NCI-H2107 treated with DMSO at 0.1 percent for 48 hours (cell line): ENCODE results near the gene IKZF1.

Source experiments
- DNase-seq: peaks from one replicate; lab custom pipeline; 2025; ENCODE audit not compliant: unreplicated experiment; lab: John Stamatoyannopoulos, UW

IKZF1 gene

DNA sequence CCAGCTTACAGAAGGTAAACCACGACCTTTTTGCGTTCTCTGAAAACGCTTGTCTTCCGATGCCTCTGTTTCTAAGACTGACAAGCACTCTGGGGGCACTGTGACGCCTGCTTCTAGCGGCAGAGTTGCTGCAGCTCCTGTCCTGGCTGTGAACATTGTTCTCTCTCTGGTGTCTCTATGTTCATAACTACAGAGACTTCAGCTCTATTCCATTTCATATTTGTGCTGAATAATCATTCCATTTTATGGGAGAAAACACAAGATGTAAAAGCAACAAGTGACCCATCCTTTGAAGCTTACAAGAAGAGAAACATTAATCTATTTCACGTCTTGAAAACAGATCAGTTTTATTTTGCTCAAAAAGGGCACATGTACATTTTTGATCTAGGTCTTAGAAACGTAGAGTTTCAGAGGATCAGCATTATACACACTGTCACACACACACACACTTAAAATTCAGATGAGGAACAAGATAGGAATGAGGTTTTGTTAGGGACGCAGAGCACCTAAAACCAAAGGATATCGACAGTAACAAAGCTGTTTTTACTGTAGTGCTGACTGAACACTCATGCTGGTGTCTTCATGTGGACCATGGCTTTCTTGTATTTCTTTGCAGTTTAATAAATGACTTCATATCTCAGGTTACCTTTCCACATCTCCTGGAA, 3.0 kb downstream of the IKZF1 start:
- no peak for DNase-seq

DNA sequence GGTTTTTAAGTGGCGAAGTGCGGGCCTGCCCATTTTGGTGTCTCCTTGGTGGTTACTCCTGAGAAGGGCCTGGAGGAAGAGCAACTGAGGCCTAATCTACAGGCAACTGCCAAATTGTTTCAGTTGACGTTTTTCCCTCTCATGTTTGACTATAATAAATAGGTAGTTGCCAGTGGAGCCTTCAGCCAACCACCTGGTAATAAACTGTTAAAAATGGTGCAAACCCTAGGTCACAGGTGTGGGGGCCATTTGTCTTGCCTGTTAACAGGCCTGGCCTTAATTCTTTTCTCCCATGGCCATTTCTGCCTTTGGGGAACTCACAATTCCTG, 3.7 kb downstream of the IKZF1 start:
- DNase-seq: no peak

DNA sequence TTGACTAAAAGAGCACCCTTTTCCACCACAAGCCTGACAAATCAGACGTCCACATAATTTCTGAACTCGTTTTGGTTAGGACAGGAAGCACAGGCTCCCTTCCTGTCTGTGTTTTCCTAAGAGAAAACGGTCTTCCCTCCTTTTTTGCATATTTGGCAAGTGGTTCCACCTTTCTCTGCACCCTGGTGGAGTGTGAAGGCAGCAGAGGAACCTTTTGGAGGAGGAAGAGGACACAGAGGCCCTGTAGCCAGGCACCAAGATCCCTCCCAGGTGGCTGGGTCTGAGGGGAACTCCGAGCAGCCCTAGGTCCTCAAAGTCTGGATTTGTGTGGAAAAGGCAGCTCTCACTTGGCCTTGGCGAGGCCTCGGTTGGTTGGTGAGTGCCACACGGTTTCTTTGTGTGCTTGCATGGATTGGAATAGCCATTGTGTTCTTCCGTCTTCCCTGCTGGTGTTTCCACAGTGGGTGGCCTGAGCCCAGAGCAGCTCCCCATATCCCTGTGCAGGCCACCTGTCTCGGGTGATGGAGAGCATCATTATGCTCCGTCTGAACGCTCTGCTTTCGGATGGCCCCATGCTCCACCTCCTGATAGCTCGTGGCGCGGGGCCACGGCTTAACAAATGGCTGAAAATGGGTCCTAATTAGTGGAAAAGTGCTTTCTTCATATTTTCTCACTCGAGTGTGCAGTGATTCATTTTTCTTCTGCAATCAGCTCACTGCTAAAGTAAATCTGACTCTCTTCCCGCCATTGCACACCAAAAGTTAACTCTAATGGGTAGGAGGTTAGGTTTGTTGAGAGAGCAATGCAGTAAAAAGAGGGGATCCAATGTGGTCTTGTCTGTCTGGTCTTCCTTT, 4.2 kb downstream of the IKZF1 start:
- no peak for DNase-seq

DNA sequence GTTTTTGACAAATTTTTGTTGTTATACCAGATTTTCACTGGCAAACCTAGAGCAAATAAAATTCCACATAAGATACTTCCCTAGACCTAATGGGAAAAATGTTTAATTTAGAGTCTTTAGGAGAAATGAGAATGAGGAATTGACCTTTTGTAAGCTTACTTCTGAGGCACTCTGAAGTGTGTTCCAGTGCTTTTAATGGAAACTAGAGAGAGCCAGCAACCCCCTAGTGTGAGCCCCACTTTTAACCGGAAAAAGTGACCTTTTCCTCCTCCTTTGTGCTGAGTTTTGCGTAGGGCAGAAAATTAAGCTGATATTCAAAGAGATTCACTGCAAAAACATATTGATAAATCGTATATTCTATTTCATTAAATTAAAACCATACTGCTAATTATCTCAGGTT, 5.2 kb downstream of the IKZF1 start:
- DNase-seq: no peak

DNA sequence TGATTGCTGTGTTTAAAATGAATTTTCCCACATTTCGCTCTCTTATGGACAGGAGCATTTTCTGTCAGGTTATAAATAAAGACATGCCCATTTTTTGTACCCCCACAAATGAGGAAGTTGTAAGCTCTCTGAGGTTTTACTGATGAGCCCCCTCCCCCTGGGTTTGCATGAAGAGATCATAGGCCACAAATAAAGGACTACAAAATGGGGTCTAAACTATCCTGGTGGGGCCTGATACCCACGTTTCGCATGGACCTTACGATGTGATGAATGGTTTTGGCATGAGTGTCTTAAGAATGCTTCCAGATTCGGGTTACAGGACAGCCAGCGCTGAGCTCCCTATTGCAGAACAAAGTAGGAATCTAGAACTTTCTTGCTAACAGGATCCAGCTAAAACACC, 5.8 kb downstream of the IKZF1 start:
- no peak for DNase-seq

DNA sequence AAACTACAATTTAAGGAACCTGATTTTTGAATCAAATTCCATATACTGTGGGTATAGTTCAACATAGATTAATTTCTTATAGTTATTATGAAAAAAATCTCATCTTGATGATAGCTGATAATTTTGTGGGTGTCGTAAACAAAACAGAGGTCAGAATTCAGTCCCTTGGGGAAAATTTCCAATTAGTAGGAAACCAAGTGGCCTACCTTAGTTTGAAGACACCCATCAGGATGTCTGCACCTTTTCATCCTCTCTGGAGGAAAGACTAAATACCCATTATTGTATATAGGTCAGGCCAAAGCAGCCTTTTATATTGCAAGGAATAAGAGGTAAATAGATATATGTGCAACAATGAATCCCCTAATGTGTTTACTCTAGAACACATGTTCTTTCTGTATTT, 6.4 kb downstream of the IKZF1 start:
- DNase-seq: no peak

DNA sequence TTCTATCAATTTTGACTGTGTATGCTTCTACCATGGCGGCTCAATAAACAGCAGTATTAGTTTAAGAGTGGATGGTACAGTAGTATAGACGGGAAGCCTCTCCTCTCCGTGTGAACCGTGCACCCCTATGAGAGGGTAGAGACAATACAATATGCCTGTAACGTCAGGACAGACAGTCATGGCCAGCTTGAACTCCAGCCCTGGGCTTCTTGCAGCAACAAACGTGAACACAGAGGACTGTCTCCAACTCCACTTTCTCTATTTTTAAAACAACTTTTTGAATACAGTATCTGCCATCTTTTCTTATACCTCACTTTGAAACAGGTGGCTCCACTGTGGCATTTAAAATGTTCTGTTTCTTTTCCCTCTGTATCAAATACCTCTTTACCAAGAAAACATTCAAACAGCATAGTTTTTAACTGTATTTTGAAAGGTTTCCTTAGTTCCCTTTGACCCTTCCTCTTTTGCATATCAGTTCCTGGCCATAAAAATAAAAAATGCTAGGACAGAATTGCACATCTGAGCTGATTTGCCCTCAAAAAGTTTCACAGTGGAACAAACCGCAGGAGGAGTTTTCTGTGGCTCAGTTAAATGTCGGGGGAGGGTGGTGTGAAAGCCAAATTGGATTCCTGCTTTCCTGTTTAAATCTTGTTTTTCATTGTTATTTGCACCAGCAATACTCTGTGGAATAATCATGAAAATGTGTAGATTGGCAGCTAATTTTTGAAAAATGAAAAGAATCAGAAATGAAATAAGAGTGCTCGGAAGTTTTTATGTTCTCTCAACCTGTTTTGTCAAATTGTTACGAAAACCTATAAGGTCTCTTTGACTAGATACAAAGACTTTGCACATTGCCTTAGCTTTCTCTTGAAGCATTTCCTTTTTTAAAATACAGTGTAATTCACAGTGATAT, 8.0 kb downstream of the IKZF1 start:
- DNase-seq: no peak

DNA sequence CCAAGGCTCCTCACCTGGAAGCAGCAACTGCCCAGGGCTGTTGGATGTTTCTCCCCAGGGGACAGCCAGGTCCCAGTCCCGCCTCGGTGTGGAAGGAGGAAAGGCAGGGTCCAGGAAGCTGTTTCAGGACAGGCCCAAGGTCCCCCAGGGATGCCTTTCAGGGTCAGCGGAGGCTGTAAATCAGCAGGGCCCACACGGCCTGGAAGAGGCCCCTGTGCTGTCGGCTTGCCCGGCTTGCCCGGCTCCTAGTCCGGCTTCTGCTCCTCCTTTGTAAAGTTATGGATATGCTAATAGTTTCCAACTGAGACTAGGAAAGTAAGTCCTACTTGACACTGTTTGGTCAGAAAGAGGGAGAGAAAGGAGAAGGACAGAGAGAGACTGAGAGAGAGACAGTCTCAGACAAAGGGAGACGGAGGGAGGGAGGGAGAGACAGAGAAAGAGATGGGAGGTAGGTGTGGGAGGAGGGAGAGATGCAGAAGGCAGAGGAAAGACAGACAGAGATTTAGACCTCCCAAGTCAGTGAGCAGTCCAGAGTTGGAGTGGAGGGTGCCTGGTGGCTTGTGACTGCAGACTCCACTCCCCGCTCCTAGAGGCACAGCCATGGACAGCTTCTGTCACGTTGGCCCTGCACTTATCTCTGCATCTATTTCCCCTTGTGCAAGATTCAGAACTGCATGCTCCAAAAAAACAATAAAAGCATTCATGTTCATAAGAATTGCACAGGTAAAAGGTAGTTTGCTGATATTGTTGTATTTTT, 10.5 kb downstream of the IKZF1 start:
- DNase-seq: no peak

DNA sequence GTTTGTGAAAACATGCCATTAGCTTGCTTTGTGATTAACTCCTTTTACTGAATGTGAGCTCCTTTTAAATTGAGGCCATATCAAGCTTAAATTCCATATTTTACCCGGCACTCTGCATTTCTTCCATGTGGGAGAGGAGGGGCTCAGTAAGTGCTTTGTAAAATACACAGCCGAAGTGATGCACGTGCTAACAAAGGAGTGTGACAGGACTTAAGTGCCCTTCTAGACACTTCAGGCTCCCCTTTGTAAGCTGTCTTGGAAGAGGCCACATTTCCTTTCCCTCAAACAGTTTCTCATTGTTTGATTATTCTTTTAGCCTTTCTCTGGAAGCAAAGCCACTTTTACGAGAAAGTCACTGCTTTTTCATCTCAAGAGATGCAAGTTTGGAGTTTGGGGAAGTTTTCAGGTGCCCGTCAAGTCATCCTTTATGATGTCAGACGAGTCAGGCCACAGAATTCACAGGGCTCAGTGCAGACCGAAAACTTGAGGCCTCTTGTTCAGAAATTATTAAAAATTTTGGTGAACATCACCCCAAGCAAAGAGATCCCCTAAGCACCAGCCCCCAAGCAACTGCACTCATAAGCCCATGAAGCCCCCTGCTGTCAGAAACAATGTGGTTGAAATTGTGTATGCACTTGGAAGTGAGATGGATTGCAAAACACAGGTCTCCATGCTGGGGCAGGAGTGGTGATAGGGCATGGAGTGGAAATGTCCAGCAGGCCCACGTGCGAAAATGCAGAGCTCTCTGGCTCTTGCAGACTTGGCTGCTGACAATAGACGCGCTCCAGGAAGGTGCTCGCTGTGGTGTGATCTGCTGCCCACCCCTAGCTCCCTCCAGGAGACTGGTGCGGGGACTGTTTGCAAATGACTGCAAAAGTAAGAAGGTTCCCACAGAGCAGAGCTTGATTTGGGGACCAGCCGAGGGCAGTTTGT, 11.5 kb downstream of the IKZF1 start:
- DNase-seq: no peak

DNA sequence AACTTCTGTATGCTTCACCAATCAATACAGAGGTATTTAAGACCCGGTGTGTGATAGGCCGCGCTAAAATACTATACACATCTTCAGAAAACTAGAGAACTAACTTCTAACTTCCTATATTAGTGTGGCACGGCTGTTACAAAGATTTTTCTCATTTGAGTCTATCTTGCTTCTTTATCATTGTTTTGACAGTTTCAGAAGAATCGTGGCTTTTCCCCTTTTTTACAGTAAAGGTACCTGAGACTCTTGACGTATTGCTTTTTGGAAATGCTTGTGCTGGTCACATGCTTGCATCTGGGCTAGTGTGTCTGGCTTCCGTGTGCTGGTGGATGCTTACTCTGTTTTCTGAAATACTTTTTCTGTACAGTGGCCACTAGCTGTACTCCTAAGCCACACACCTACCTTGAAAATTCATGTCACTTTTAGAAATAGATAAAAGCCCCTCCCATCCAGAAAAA, 12.7 kb downstream of the IKZF1 start:
- no peak for DNase-seq

DNA sequence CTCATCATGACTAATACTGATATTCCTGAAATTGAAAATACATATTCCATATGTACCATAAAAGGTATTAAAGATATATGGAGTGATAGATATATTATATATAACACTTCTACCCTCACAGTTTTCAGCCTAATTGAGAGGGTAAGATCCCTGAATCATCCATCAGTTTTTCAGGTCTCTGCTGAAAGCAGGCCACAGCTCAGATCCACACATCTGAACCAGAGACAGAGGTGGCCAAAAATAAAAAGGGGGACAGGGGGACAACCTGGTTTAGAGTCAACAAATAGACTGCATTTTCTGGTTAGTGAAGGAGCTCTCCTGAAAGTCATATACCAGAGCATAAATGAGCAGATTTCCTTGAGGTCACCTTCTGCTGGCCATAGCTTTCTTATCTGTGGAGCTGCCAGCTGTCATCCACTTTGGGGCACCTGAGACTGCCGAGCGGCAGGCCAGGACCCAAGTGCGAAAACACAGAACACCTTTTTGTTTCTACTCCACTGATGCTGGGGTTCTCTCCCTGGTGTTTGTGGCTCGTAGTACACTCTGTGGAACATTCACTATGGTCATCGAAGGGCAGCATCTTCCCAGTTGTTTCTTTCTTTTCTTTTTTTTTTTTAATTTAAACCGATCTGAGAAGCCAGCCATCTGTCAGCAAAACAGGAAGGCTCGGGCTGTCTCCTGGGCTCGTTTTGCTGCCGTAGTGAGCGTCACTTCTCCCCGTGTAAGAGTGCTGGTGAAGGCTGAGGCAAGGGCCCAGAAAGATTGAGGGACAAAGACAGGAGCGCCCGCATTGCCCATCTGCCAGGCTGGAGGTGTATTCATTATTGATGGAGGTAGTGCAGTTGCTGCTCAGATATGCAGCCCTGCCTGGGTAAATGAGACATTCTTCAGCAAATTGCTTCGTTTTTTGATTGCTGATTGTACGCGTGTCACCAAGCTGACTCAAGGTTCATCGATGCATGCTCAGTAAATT, 13.5 kb downstream of the IKZF1 start:
- no peak for DNase-seq

DNA sequence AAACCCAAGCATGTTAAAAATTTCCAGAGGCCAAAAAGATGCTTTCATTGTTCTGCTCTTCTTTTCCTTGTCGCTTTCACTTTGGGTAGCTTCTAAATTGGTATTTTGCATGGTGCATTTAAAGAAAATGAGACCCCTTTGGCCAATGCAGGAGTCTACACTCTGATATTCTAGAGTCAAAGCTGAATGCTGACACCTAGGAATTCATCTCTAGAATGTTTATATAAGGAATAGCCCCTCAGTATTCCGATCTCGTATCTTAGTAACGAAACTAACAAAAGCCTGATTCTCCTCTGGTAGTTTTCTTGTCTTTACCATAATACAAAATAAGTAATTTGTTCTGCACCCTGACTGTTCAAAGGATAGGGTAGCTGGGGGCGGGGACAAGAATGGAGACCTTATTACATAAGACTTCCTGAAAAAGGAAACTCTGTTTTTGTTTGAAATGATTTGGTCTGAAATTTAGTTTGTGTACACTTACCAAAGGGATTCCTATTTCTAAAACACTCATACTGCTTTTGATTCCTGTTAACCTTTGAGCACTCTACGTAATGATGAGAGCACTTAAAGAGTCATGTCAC, 17.1 kb downstream of the IKZF1 start:
- no peak for DNase-seq

DNA sequence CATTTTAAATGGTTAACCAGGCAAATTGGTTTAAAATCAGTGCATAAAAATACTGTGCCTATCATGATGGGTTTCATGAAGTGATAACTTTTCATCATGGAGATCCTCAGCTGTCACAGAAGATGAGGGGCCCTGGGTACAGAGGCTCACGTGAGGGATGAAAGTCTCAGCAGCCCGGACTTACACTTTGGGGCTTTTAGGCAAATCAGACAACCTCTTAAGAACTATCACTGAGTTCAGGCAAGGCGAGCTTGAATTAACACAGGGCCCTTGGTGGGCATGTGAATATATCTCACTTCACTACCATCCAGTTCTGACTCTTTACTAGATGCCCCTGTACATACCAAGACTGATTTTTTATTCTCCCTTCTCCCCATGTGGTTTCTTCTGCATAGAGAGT, 19.6 kb downstream of the IKZF1 start:
- no peak for DNase-seq

DNA sequence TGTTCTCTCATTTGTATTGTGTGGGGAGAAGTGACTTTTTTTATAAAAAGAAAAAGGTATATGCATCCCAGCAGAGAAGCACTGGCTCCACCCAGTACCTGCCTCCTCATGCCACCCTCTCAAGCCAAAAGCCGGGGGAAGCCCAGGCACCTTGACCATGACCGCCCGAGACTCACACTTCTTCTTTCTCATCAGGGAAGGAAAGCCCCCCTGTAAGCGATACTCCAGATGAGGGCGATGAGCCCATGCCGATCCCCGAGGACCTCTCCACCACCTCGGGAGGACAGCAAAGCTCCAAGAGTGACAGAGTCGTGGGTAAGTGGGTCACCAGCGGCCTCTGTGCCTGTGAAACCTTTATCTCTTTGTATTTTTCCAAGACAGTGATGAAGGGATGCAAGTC, 22.9 kb downstream of the IKZF1 start:
- DNase-seq: no peak

DNA sequence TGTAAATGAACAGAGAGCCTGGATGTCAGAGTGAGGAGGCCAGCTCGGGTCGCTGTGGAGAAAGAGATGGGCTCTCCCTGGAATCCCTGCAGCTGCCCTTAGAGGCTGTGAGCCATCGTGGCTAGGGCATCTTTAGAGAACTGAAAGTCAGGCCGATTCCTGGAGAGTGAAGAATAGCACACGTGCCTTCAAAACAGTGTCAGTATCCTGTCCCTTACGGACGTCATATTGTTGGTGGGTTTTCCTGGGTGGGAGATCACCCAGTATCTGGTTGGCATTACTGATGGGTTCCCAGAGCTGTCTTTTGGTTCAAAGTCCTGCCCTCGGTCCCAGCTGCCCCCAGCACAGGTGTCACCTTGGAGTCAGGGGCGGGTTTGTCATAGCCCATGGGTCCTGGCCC, 25.3 kb downstream of the IKZF1 start:
- DNase-seq: no peak

DNA sequence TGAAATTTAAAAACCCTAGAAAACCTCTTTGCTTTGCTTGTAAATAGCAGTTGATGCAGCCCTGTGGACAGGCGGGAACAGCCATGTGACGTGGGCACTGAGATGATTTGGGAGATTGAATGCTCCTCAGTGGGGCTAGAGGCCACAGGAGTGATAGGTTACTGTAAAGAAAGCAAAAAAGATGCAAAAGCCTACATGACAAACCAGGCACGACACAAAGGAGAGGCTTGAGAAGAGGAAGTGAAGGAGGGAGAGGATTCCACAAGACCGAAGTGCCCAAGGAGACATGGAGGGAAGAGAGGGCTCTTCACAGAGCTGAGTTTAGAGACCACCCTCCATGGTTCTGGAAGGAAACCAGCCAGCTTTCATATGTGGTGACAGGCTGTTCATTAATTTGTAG, 25.7 kb downstream of the IKZF1 start:
- no peak for DNase-seq

DNA sequence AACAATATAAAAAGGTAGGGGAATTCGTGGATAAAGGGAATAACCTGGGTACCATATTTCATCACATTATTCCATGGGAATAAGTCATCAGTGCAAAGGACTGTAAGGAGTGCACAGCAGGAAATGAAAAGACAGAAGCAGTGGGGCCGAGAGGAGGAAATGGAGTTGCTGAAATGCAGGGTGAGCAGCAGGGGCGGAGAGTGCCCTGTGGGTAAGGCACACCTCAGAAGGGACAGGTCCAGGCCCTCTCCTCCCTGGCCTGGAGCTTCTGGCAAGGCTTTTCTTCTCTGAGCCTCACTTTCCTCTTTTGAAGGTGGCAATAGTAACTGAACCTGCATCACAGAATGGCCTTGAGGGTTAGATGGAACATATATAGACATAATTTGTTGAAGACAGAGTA, 26.2 kb downstream of the IKZF1 start:
- DNase-seq: no peak

DNA sequence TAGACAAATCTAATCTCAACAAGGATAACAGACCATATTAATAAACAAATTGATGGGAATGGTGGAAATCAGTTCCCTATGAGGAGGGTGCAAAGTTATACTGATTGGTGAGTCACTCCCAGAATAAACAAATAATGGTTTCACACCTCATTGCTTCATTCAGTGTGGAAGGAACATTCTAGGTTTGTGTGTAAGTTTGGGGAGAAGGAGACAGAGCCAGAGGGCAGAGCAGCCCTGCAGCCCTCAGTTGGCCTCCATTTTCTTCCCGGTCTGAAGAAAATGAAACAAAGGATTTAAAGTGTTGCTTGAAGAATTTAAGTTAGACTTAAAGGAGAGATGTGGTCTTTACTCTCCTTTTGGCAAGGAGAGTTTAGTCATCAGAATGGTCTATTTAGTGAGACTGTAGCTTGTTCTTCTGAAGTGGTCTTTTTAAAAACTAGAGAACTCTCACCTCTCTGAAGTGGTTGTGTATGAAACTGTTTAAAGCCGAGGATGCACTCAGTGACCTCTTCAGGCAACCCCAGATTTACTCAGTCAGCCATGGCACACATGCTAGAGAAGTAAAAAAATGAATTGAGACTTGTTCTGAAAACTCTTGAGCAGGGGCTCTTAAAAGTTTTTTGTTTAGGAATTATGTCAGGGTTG, 27.2 kb downstream of the IKZF1 start:
- DNase-seq: no peak
